ENCODE results near the gene BRAP.
"Not testable (repeated sequence)": the region's sequence is repeated elsewhere in the genome, so short reads cannot be mapped to it uniquely, and the experiment has no call there.

Gene BRAP

DNA sequence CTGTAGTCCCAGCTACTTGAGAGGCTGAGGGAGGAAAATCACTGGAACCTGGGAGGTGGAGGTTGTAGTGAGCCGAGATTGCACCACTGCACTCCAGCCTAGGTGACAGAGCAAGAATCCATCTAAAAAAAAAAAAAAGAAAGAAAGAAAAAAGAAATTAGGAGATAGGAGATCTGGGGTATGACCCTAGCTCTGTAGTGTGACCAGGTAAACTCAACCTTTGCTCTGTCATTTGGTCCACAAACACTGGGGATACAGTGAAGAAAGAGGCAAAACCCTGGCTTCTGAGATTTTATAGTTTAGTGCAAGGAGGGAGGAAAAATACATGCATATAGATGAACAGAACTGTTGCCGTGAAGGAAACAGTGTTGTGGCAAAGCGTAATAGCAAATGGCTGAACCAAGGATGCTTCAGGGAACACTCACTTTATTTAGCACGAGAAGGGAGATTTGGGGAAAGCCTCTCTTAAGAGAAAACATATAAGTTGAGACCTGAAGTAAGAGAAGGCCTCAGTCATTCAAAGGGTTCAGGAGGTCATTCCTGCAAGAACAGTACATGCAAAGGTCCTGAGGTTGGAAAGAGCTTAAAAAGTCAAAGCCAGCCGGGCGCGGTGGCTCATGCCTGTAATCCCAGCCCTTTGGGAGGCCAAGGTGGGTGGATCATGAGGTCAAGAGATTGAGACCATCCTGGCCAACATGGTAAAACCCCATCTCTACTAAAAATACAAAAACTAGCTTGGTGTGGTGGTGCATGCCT is 57.1 kb downstream of the BRAP start:
- Histone ChIP-seq H3K27me3 (no peaks in the 10 kb centered on the region), H3K36me3 (no peaks in the 10 kb centered on the region), H3K4me1 (no peaks in the 10 kb centered on the region), H3K9me3 (no peaks in the 10 kb centered on the region), H3K4me3 (ENCODE audit: low read depth, low read length) (no peak overlapping the region)
- no peak for TF ChIP-seq CTCF (IDR thresholded peaks at IDR 0.05; ENCODE audit: low read depth, low read length)
- DNase-seq, result no peak

DNA sequence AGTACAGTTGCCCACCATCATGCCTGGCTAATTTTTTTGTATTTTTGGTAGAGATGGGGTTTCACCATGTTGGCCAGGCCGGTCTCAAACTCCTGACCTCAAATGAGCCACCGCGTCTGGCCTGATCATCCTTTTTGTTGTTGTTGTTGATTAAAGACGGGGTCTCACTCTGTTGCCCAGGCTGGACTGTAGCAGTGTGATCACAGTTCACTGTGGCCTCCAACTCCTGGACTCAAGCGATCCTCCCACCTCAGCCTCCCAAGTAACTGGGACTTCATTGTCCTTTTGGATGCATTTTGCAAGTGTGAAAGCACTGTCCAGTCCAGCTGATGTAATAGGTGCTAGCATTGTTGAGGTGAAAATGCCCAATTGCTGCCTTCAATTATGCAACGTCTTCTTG is 59.5 kb downstream of the BRAP start:
- no peaks in the 10 kb centered on the region for H3K36me3 ChIP-seq
- no peak overlapping the region for H3K4me3 ChIP-seq (ENCODE audit: low read depth, low read length)
- H3K9me3 ChIP-seq, result no peaks in the 10 kb centered on the region
- no peak for TF ChIP-seq CTCF (IDR thresholded peaks at IDR 0.05; ENCODE audit: low read depth, low read length)
- H3K4me1 ChIP-seq, result no peaks in the 10 kb centered on the region
- DNase-seq, result no peak
- no peaks in the 10 kb centered on the region for H3K27me3 ChIP-seq

GRCh38 chr12:111624540-111624939 is 61.2 kb downstream of the BRAP start:
- H3K27me3 ChIP-seq, result no peaks in the 10 kb centered on the region
- TF ChIP-seq CTCF (IDR thresholded peaks at IDR 0.05; ENCODE audit: low read depth, low read length), result no peak
- H3K4me3 ChIP-seq (ENCODE audit: low read depth, low read length), result no peak overlapping the region
- no peaks in the 10 kb centered on the region for H3K36me3 ChIP-seq
- no peaks in the 10 kb centered on the region for H3K4me1 ChIP-seq
- DNase-seq, result no peak
- H3K9me3 ChIP-seq, result no peaks in the 10 kb centered on the region

GRCh38 chr12:111617841-111618240 is 67.9 kb downstream of the BRAP start:
- not testable (repeated sequence) for DNase-seq

DNA sequence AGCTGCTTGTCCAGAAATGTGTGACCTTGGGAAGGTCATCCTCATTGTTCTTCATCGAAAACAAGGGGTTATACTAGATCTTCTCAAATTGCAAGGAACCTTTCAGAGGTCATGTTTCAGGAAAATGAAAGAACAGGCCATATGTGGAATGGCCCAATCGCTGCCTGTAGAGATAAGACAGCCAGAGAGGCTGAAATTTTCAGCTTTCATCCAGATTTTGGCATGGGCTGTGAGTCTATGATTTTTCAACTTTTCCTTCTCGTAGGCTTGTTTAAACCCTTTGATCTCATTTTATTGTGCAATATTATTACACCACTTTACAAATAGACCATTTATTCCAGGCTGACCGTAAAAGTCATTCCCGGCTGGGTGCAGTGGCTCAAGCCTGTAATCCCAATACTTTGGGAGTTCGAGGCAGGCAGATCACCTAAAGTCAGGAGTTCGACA is 69.6 kb downstream of the BRAP start:
- no peaks in the 10 kb centered on the region for H3K36me3 ChIP-seq
- no peak for DNase-seq
- no peaks in the 10 kb centered on the region for H3K27me3 ChIP-seq
- H3K4me3 ChIP-seq (ENCODE audit: low read depth, low read length), result no peak overlapping the region
- TF ChIP-seq CTCF (IDR thresholded peaks at IDR 0.05; ENCODE audit: low read depth, low read length), result no peak
- H3K9me3 ChIP-seq, result no peaks in the 10 kb centered on the region
- no peaks in the 10 kb centered on the region for H3K4me1 ChIP-seq

More at GRCh38 chr12:111617841-111618240, 67.9 kb downstream of the BRAP start:
- not testable (repeated sequence) for H3K4me3 ChIP-seq (ENCODE audit: low read depth, low read length); H3K27me3 ChIP-seq; H3K36me3 ChIP-seq; H3K4me1 ChIP-seq; H3K9me3 ChIP-seq

DNA sequence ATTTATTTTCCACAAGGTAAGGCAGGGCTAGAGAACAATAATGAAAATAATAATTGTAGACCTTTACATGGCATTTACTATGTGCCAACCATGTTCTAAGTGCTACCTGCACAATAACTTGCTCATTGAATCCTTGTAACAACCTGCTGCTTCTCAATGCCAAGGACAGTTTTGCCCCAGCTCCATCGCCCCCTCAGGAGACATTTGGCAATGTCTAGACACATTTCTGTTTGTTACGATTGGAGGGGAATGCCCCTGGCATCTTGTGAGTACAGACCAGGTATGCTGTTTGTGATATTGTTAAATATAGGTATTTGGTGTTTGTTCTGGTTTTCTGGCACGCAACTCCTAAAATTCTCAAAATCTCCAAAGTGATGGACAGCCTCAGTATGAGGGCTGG is 78.5 kb downstream of the BRAP start:
- Histone ChIP-seq H3K9me3 (no peaks in the 10 kb centered on the region), H3K4me1 (no peaks in the 10 kb centered on the region), H3K27me3 (no peaks in the 10 kb centered on the region), H3K36me3 (no peaks in the 10 kb centered on the region), H3K4me3 (ENCODE audit: low read depth, low read length) (no peak overlapping the region)
- TF ChIP-seq CTCF (IDR thresholded peaks at IDR 0.05; ENCODE audit: low read depth, low read length), result 0 out of 2 replicates have a peak, but pooled peaks have one; percentile 25
- no peak for DNase-seq
